Astrocyte (in vitro differentiated cells and primary cell): Measurements from ENCODE around the gene RAB3IP. TPM values are rescaled to one million over a fixed set of nuclear protein-coding genes. Genes with fewer than 3 reads are reported as not detected.
A peak's percentile ranks its signal among the peaks of the same experiment; 100 is the strongest.

Source experiments
- DNase-seq: peaks from one replicate; pipeline ENCODE4 v3.0.0-alpha.2; 2010; ENCODE audit warnings: low read depth
- FAIRE-seq: peaks from 2 replicates; lab custom pipeline; 2011; peaks lifted over from hg19 to GRCh38; lab: Jason Lieb, UNC
- H2AFZ ChIP-seq: 2 replicates; pipeline ENCODE4 v1.6.0; 2012; ENCODE audit warnings: low read depth, low read length, inconsistent platforms
- H3K27ac ChIP-seq: 2 replicates; pipeline ENCODE4 v1.5.1; 2011; ENCODE audit warnings: low read depth, low read length, inconsistent platforms
- H3K27me3 ChIP-seq: 2 replicates; pipeline ENCODE4 v1.6.0; 2011; ENCODE audit warnings: low read length, inconsistent platforms; ENCODE audit not compliant: insufficient read depth
- H3K36me3 ChIP-seq: 2 replicates; pipeline ENCODE4 v1.5.1; 2011; ENCODE audit warnings: low read length, inconsistent platforms; ENCODE audit not compliant: insufficient read depth
- H3K4me1 ChIP-seq: 2 replicates; pipeline ENCODE4 v1.5.1; 2011; ENCODE audit warnings: low read length, inconsistent platforms; ENCODE audit not compliant: insufficient read depth
- H3K4me2 ChIP-seq: 2 replicates; pipeline ENCODE4 v1.6.0; 2012; ENCODE audit warnings: low read length, inconsistent platforms
- H3K4me3 ChIP-seq: 2 replicates; pipeline ENCODE4 v1.5.1; 2011; ENCODE audit warnings: low read depth, mild to moderate bottlenecking, low read length, inconsistent platforms; ENCODE audit not compliant: insufficient read depth
- H3K79me2 ChIP-seq: 2 replicates; pipeline ENCODE4 v1.6.0; 2012; ENCODE audit warnings: mild to moderate bottlenecking, low read length, inconsistent platforms; ENCODE audit not compliant: insufficient read depth
- H3K9ac ChIP-seq: 2 replicates; pipeline ENCODE4 v1.6.0; 2012; ENCODE audit warnings: mild to moderate bottlenecking, low read length, inconsistent platforms
- H3K9me3 ChIP-seq: 2 replicates; pipeline ENCODE4 v1.5.1; 2012; ENCODE audit warnings: low read depth, mild to moderate bottlenecking, low read length, inconsistent platforms; ENCODE audit not compliant: insufficient read depth
- H4K20me1 ChIP-seq: 2 replicates; pipeline ENCODE4 v1.6.0; 2012; ENCODE audit warnings: low read length, inconsistent platforms; ENCODE audit not compliant: insufficient read depth
- H3K27ac Mint-ChIP-seq: one replicate; pipeline ENCODE4 v1.8.0; 2021; ENCODE audit warnings: mild to moderate bottlenecking, mixed read lengths; ENCODE audit not compliant: unreplicated experiment
- H3K27me3 Mint-ChIP-seq: one replicate; pipeline ENCODE4 v1.8.0; 2021; ENCODE audit warnings: low read depth, mixed read lengths; ENCODE audit not compliant: unreplicated experiment
- H3K36me3 Mint-ChIP-seq: one replicate; pipeline ENCODE4 v1.8.0; 2021; ENCODE audit warnings: low read depth, mixed read lengths; ENCODE audit not compliant: unreplicated experiment
- H3K4me1 Mint-ChIP-seq: one replicate; pipeline ENCODE4 v1.8.0; 2021; ENCODE audit warnings: low read depth, mixed read lengths; ENCODE audit not compliant: unreplicated experiment
- H3K4me3 Mint-ChIP-seq: one replicate; pipeline ENCODE4 v1.8.0; 2021; ENCODE audit warnings: mild to moderate bottlenecking, moderate library complexity, mixed read lengths; ENCODE audit not compliant: unreplicated experiment
- H3K9me3 Mint-ChIP-seq: one replicate; pipeline ENCODE4 v1.8.0; 2021; ENCODE audit warnings: mild to moderate bottlenecking, mixed read lengths; ENCODE audit not compliant: unreplicated experiment
- CTCF ChIP-seq: IDR thresholded peaks from 2 replicates; pipeline ENCODE4 v1.5.1; 2011; ENCODE audit warnings: low read depth, mild to moderate bottlenecking, inconsistent platforms, low read length, moderate library complexity; ENCODE audit not compliant: insufficient read depth
- EZH2 ChIP-seq: IDR thresholded peaks from 2 replicates; pipeline ENCODE4 v1.6.1; 2012; ENCODE audit warnings: mild to moderate bottlenecking, low read length, inconsistent platforms; ENCODE audit not compliant: insufficient read depth
- total RNA-seq: library from RNA; stranded (reverse); gene quantifications from 2 replicates; pipeline ENCODE4 v1.2.1, GENCODE V29; 2021

The RAB3IP gene
- total RNA-seq, 1 donor from 2014 or later, result 18.4 TPM

GRCh38 chr12:69821456-69822159, 82.9 kb downstream of the RAB3IP start:
- Histone ChIP-seq H3K79me2 (no peaks in the 10 kb centered on the region), H3K27ac (peak overlapping the region; percentile 34), H3K27me3 (no peaks in the 10 kb centered on the region), H3K9ac (no peak overlapping the region), H3K4me2 (peak overlapping the region; percentile 80), H4K20me1 (no peaks in the 10 kb centered on the region), H3K9me3 (no peaks in the 10 kb centered on the region), H3K4me1 (peaks cover 14% of the 10 kb centered on the region), H3K4me3 (peak overlapping the region; percentile 38), H3K36me3 (no peaks in the 10 kb centered on the region), H2AFZ (no peak overlapping the region)
- Mint-ChIP-seq H3K36me3 (no peaks in the 10 kb centered on the region), H3K27ac (no peak overlapping the region), H3K9me3 (no peaks in the 10 kb centered on the region), H3K4me1 (peaks cover 4% of the 10 kb centered on the region), H3K4me3 (no peak overlapping the region), H3K27me3 (no peaks in the 10 kb centered on the region)
- TF ChIP-seq CTCF, result no peak
- no peak for TF ChIP-seq EZH2
- FAIRE-seq (no peak), DNase-seq (peak; percentile 87)

GRCh38 chr12:69822201-69822860, 83.7 kb downstream of the RAB3IP start:
- Mint-ChIP-seq H3K27me3 (no peaks in the 10 kb centered on the region), H3K9me3 (no peaks in the 10 kb centered on the region), H3K36me3 (no peaks in the 10 kb centered on the region), H3K4me3 (no peak overlapping the region), H3K4me1 (peaks cover 4% of the 10 kb centered on the region), H3K27ac (no peak overlapping the region)
- Histone ChIP-seq H3K27me3 (no peaks in the 10 kb centered on the region), H3K9ac (no peak overlapping the region), H3K79me2 (no peaks in the 10 kb centered on the region), H3K27ac (no peak overlapping the region), H2AFZ (no peak overlapping the region), H3K9me3 (no peaks in the 10 kb centered on the region), H4K20me1 (no peaks in the 10 kb centered on the region), H3K4me3 (no peak overlapping the region), H3K4me2 (peak overlapping the region; percentile 80), H3K36me3 (no peaks in the 10 kb centered on the region), H3K4me1 (peaks cover 14% of the 10 kb centered on the region)
- DNase-seq, result no peak
- FAIRE-seq, result no peak
- TF ChIP-seq EZH2, result no peak
- TF ChIP-seq CTCF, result no peak

- Histone ChIP-seq H3K36me3 (no peaks in the 10 kb centered on the region), H3K79me2 (no peaks in the 10 kb centered on the region), H3K4me2 (no peak overlapping the region), H4K20me1 (no peaks in the 10 kb centered on the region), H3K4me3 (no peak overlapping the region), H3K9ac (no peak overlapping the region), H2AFZ (no peak overlapping the region), H3K9me3 (no peaks in the 10 kb centered on the region), H3K4me1 (peaks cover 14% of the 10 kb centered on the region), H3K27ac (no peak overlapping the region), H3K27me3 (no peaks in the 10 kb centered on the region)
- Mint-ChIP-seq H3K4me3 (no peak overlapping the region), H3K27me3 (no peaks in the 10 kb centered on the region), H3K9me3 (no peaks in the 10 kb centered on the region), H3K4me1 (peaks cover 4% of the 10 kb centered on the region), H3K36me3 (no peaks in the 10 kb centered on the region), H3K27ac (no peak overlapping the region)
- FAIRE-seq, result no peak
- DNase-seq, result no peak
- TF ChIP-seq CTCF, result no peak
- TF ChIP-seq EZH2, result no peak
Observed at GRCh38 chr12:69824028-69824427, 85.4 kb downstream of the RAB3IP start.
